ENCODE data around the gene CACNA1B.
A peak's percentile ranks its signal among the peaks of the same experiment; 100 is the strongest.
"Not testable (repeated sequence)": the region's sequence is repeated elsewhere in the genome, so short reads cannot be mapped to it uniquely, and the experiment has no call there.

The CACNA1B gene

GRCh38 chr9:138017200-138017599, 139.6 kb downstream of the CACNA1B start:
- no peak overlapping the region for H3K4me3 ChIP-seq (ENCODE audit: low read depth, low read length)
- DNase-seq (ENCODE audit: low read depth) = no peak
- TF ChIP-seq, protein P1, sequence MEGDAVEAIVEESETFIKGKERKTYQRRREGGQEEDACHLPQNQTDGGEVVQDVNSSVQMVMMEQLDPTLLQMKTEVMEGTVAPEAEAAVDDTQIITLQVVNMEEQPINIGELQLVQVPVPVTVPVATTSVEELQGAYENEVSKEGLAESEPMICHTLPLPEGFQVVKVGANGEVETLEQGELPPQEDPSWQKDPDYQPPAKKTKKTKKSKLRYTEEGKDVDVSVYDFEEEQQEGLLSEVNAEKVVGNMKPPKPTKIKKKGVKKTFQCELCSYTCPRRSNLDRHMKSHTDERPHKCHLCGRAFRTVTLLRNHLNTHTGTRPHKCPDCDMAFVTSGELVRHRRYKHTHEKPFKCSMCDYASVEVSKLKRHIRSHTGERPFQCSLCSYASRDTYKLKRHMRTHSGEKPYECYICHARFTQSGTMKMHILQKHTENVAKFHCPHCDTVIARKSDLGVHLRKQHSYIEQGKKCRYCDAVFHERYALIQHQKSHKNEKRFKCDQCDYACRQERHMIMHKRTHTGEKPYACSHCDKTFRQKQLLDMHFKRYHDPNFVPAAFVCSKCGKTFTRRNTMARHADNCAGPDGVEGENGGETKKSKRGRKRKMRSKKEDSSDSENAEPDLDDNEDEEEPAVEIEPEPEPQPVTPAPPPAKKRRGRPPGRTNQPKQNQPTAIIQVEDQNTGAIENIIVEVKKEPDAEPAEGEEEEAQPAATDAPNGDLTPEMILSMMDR (conservative IDR thresholded peaks at IDR 0.05; ENCODE audit: low read depth, low read length) = no peak

GRCh38 chr9:138019514-138019913, 141.9 kb downstream of the CACNA1B start:
- not testable (repeated sequence) for DNase-seq (ENCODE audit: low read depth); H3K4me3 ChIP-seq (ENCODE audit: low read depth, low read length)

- TF ChIP-seq, protein P1 (conservative IDR thresholded peaks at IDR 0.05; ENCODE audit: low read depth, low read length) = no peak
- DNase-seq (ENCODE audit: low read depth) = no peak
- no peak overlapping the region for H3K4me3 ChIP-seq (ENCODE audit: low read depth, low read length)
Measured at GRCh38 chr9:138020120-138020794, 142.7 kb downstream of the CACNA1B start.

- DNase-seq (ENCODE audit: low read depth) = no peak
- H3K4me3 ChIP-seq (ENCODE audit: low read depth, low read length) = no peak overlapping the region
- TF ChIP-seq, protein P1 (conservative IDR thresholded peaks at IDR 0.05; ENCODE audit: low read depth, low read length) = no peak
Measured at GRCh38 chr9:138020795-138021182, 143.2 kb downstream of the CACNA1B start.

GRCh38 chr9:138021251-138022056, 143.9 kb downstream of the CACNA1B start:
- TF ChIP-seq, protein P1 (conservative IDR thresholded peaks at IDR 0.05; ENCODE audit: low read depth, low read length) = no peak
- DNase-seq (ENCODE audit: low read depth) = no peak

GRCh38 chr9:138022121-138022741, 144.6 kb downstream of the CACNA1B start:
- H3K4me3 ChIP-seq (ENCODE audit: low read depth, low read length) = no peak overlapping the region
- TF ChIP-seq, protein P1 (conservative IDR thresholded peaks at IDR 0.05; ENCODE audit: low read depth, low read length) = peak; percentile 41
- DNase-seq (ENCODE audit: low read depth) = peak; percentile 16

More at GRCh38 chr9:138021251-138022056, 143.9 kb downstream of the CACNA1B start:
- no peak overlapping the region for H3K4me3 ChIP-seq (ENCODE audit: low read depth, low read length)

DNA sequence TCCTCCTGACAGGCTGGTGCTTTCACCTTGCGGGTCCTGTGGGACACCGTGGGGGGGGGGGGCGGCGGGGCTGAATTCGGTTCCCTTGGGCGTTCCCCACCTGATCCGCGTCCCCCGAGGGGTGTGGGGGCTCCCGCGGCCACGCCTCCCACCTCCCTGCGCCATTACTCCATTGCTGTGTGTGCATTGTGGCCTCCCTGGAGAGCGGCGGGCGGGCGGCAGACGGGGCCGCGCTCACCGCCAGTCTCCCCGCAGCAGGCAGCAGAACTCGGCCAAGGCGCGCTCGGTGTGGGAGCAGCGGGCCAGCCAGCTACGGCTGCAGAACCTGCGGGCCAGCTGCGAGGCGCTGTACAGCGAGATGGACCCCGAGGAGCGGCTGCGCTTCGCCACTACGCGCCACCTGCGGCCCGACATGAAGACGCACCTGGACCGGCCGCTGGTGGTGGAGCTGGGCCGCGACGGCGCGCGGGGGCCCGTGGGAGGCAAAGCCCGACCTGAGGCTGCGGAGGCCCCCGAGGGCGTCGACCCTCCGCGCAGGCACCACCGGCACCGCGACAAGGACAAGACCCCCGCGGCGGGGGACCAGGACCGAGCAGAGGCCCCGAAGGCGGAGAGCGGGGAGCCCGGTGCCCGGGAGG, 145.3 kb downstream of the CACNA1B start:
- TF ChIP-seq, protein P1 (conservative IDR thresholded peaks at IDR 0.05; ENCODE audit: low read depth, low read length) = no peak
- H3K4me3 ChIP-seq (ENCODE audit: low read depth, low read length) = no peak overlapping the region
- no peak for DNase-seq (ENCODE audit: low read depth)
